Measurements from ENCODE around the gene OST4.

Gene OST4

GRCh38 chr2:27083410-27084296 is 12.2 kb upstream of the OST4 start:
- Histone ChIP-seq H3K36me3 (ENCODE audit: insufficient read depth, low read length) (peaks cover 17% of the 10 kb centered on the region; the same call in 1 of the 2 replicates), H3K9ac (ENCODE audit: insufficient read length) (no peak overlapping the region), H3K9me3 (ENCODE audit: low read depth, low read length) (no peaks in the 10 kb centered on the region), H3K4me3 (no peak overlapping the region), H3K27ac (0 out of 2 replicates have a peak overlapping the region, but pooled peaks have one; percentile 8)
- TF ChIP-seq POLR2AphosphoS5 (IDR thresholded peaks at IDR 0.05; ENCODE audit: borderline replicate concordance, low read depth, low read length) (no peak), EZH2 (IDR thresholded peaks at IDR 0.05) (no peak), FOXP2 (optimal IDR thresholded peaks at IDR 0.05; ENCODE audit: control extremely low read depth, extremely low read length, insufficient read depth) (no peak)
- no peak for DNase-seq (ENCODE audit: low read depth, low spot score)

DNA sequence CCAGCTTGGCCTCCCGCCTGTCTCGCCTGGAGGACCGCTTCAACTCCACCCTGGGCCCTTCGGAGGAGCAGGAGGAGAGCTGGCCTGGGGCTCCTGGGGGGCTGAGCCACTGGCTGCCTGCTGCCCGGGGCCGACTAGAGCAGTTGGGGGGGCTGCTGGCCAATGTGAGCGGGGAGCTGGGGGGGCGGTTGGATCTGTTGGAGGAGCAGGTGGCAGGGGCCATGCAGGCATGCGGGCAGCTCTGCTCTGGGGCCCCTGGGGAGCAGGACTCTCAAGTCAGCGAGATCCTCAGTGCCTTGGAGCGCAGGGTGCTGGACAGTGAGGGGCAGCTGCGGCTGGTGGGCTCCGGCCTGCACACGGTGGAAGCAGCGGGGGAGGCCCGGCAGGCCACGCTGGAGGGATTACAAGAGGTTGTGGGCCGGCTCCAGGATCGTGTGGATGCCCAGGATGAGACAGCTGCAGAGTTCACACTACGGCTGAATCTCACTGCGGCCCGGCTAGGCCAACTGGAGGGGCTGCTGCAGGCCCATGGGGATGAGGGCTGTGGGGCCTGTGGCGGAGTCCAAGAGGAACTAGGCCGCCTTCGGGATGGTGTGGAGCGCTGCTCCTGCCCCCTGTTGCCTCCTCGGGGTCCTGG is 11.4 kb upstream of the OST4 start:
- DNase-seq (ENCODE audit: low read depth, low spot score) = no peak
- H3K4me3 ChIP-seq = no peak overlapping the region
- H3K36me3 ChIP-seq (ENCODE audit: insufficient read depth, low read length) = peaks cover 17% of the 10 kb centered on the region; the same call in 1 of the 2 replicates
- TF ChIP-seq POLR2AphosphoS5 (IDR thresholded peaks at IDR 0.05; ENCODE audit: borderline replicate concordance, low read depth, low read length) = no peak
- TF ChIP-seq EZH2 (IDR thresholded peaks at IDR 0.05) = no peak
- TF ChIP-seq FOXP2 (optimal IDR thresholded peaks at IDR 0.05; ENCODE audit: control extremely low read depth, extremely low read length, insufficient read depth) = no peak
- H3K9me3 ChIP-seq (ENCODE audit: low read depth, low read length) = no peaks in the 10 kb centered on the region
- no peak overlapping the region for H3K9ac ChIP-seq (ENCODE audit: insufficient read length)
- no peak overlapping the region for H3K27ac ChIP-seq

GRCh38 chr2:27081984-27082772 is 10.7 kb upstream of the OST4 start:
- Histone ChIP-seq H3K36me3 (ENCODE audit: insufficient read depth, low read length) (peaks cover 17% of the 10 kb centered on the region; the same call in 1 of the 2 replicates), H3K9ac (ENCODE audit: insufficient read length) (no peak overlapping the region), H3K27ac (peak overlapping the region; percentile 86; the same call in 1 of the 2 replicates), H3K9me3 (ENCODE audit: low read depth, low read length) (no peaks in the 10 kb centered on the region), H3K4me3 (no peak overlapping the region; the same call in 1 of the 2 replicates)
- DNase-seq (ENCODE audit: low read depth, low spot score) = no peak
- TF ChIP-seq POLR2AphosphoS5 (IDR thresholded peaks at IDR 0.05; ENCODE audit: borderline replicate concordance, low read depth, low read length) (no peak), EZH2 (IDR thresholded peaks at IDR 0.05) (no peak), FOXP2 (optimal IDR thresholded peaks at IDR 0.05; ENCODE audit: control extremely low read depth, extremely low read length, insufficient read depth) (no peak)

DNA sequence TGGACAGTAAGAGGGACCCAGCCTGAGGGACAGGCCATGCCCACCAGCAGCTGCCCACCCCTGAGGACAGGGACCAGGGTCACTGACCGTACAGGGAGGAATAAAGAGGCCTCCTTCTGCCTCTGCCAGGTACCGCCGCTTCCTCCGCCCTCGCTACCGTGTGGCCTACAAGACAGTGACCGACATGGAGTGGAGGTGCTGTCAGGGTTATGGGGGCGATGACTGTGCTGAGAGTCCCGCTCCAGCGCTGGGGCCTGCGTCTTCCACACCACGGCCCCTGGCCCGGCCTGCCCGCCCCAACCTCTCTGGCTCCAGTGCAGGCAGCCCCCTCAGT is 9.1 kb upstream of the OST4 start:
- Histone ChIP-seq H3K36me3 (ENCODE audit: insufficient read depth, low read length) (peaks cover 17% of the 10 kb centered on the region; the same call in 1 of the 2 replicates), H3K4me3 (peak overlapping the region; percentile 86), H3K27ac (peak overlapping the region; percentile 92), H3K9ac (ENCODE audit: insufficient read length) (peak overlapping the region; percentile 93), H3K9me3 (ENCODE audit: low read depth, low read length) (no peaks in the 10 kb centered on the region)
- DNase-seq (ENCODE audit: low read depth, low spot score) = no peak
- no peak for TF ChIP-seq EZH2 (IDR thresholded peaks at IDR 0.05)
- TF ChIP-seq FOXP2 (optimal IDR thresholded peaks at IDR 0.05; ENCODE audit: control extremely low read depth, extremely low read length, insufficient read depth) = no peak
- no peak for TF ChIP-seq POLR2AphosphoS5 (IDR thresholded peaks at IDR 0.05; ENCODE audit: borderline replicate concordance, low read depth, low read length)

GRCh38 chr2:27080140-27080469 is 8.7 kb upstream of the OST4 start:
- DNase-seq (ENCODE audit: low read depth, low spot score) = no peak
- Histone ChIP-seq H3K4me3 (peak overlapping the region; percentile 86), H3K9me3 (ENCODE audit: low read depth, low read length) (no peaks in the 10 kb centered on the region), H3K27ac (peak overlapping the region; percentile 92), H3K36me3 (ENCODE audit: insufficient read depth, low read length) (peaks cover 17% of the 10 kb centered on the region; the same call in 1 of the 2 replicates), H3K9ac (ENCODE audit: insufficient read length) (peak overlapping the region; percentile 93)
- TF ChIP-seq FOXP2 (optimal IDR thresholded peaks at IDR 0.05; ENCODE audit: control extremely low read depth, extremely low read length, insufficient read depth) (no peak), POLR2AphosphoS5 (IDR thresholded peaks at IDR 0.05; ENCODE audit: borderline replicate concordance, low read depth, low read length) (no peak), EZH2 (IDR thresholded peaks at IDR 0.05) (no peak)

DNA sequence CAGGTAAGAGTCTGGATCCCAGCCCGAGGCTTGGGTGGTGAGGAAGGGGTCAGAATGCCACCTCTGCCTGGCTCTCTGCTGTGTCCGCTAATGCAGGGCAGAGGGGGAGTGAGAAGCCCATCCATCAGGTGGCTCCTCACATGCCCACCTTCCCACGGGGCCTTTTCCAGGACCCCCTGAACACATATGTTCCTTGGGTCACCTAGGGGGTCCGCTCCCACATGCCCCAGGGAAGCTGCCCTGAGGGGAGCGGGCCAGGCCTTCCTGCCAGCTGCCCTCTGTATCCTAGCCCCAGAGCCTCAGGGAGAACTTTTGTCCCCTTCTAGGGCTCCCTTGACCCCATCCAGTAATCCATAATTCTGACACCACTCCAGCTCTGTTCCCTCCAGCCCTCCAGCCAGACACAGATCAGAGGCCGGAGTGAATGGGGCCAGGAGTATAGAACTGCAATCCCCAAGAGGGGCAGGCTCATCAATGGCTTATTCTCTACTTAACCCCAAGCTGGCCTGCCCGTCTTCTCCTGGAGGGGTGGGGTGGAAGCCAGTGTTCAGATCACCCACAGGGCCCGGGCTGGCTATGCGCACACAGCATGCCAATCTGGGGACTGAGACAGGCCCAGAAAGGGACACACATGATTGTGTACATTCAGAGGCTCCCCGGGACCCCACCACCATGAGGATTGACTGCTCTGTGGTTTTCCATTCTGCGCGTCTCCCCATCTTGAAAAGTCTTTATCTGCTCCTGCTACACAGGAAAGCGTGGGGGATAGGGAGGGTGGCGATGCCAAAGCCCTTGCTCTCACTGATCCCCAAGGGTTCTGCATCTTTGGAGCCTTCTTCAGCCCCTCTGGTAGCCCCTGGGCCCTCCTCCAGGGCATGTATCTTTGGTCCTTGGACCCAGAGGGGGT is 8.0 kb upstream of the OST4 start:
- DNase-seq (ENCODE audit: low read depth, low spot score) = no peak
- TF ChIP-seq EZH2 (IDR thresholded peaks at IDR 0.05) (no peak), POLR2AphosphoS5 (IDR thresholded peaks at IDR 0.05; ENCODE audit: borderline replicate concordance, low read depth, low read length) (no peak), FOXP2 (optimal IDR thresholded peaks at IDR 0.05; ENCODE audit: control extremely low read depth, extremely low read length, insufficient read depth) (no peak)
- peaks cover 17% of the 10 kb centered on the region; the same call in 1 of the 2 replicates for H3K36me3 ChIP-seq (ENCODE audit: insufficient read depth, low read length)
- H3K4me3 ChIP-seq = peak overlapping the region; percentile 86
- H3K9me3 ChIP-seq (ENCODE audit: low read depth, low read length) = no peaks in the 10 kb centered on the region
- peak overlapping the region; percentile 92 for H3K27ac ChIP-seq
- peak overlapping the region; percentile 93 for H3K9ac ChIP-seq (ENCODE audit: insufficient read length)
